PC-9 (cell line): Measurements from ENCODE around the gene SHC2. TPM values are rescaled to one million over a fixed set of nuclear protein-coding genes. Genes with fewer than 3 reads are reported as not detected.
"Not testable (repeated sequence)": the region's sequence is repeated elsewhere in the genome, so short reads cannot be mapped to it uniquely, and the experiment has no call there.

ENCODE experiments used
- BruUV-seq: library from RNA; stranded (reverse); fragments of 400-500 nt; replicated peaks from 2 replicates; lab custom pipeline; 2021; lab: Mats Ljungman, UMichigan
- CTCF ChIA-PET: fragments of 300-600 bp; sonication (Branson Sonifier 250); formaldehyde crosslinking; loops from one replicate; lab custom pipeline; 2022; ENCODE audit warnings: antibody characterized with exemption; lab: Charles Lee
- POLR2A ChIA-PET: fragments of 300-600 bp; sonication (Branson Sonifier 250); formaldehyde crosslinking; loops from one replicate; lab custom pipeline; 2022; ENCODE audit warnings: antibody characterized with exemption; ENCODE audit not compliant: unreplicated experiment; lab: Charles Lee
- DNase-seq, 2 experiments: peaks; one replicate each; pipeline versions ENCODE4 v3.0.0 to v3.0.0-alpha.2; 2015 to 2022; ENCODE audit warnings: mixed read lengths in 1 of 2
- H2AFZ ChIP-seq: fragments of 200-600 bp; sonication (generic); 2 replicates; pipeline ENCODE4 v1.8.1; 2017; ENCODE audit warnings: antibody characterized with exemption
- H3F3A ChIP-seq: fragments of 200-600 bp; sonication (generic); 2 replicates; pipeline ENCODE4 v1.8.1; 2017; ENCODE audit warnings: antibody characterized with exemption, mild to moderate bottlenecking, low read depth; ENCODE audit not compliant: insufficient read depth
- H3K27ac ChIP-seq: fragments of 200-600 bp; sonication (generic); 2 replicates; pipeline ENCODE4 v1.6.1; 2016; ENCODE audit warnings: mixed run types
- H3K27me3 ChIP-seq: fragments of 200-600 bp; sonication (generic); 2 replicates; pipeline ENCODE4 v1.6.1; 2016; ENCODE audit warnings: low read depth, mixed run types; ENCODE audit not compliant: insufficient read depth
- H3K36me3 ChIP-seq: fragments of 200-600 bp; sonication (generic); 2 replicates; pipeline ENCODE4 v1.6.1; 2016; ENCODE audit warnings: low read depth, mixed run types
- H3K4me1 ChIP-seq: fragments of 200-600 bp; sonication (generic); replicated peaks from 2 replicates; pipeline ENCODE4 v1.6.1; 2016; ENCODE audit warnings: mixed run types; ENCODE audit not compliant: insufficient read depth
- H3K4me2 ChIP-seq: fragments of 200-600 bp; sonication (generic); 2 replicates; pipeline ENCODE4 v1.6.1; 2017; ENCODE audit warnings: mixed run types
- H3K4me3 ChIP-seq: fragments of 200-600 bp; sonication (generic); 2 replicates; pipeline ENCODE4 v1.6.1; 2016; ENCODE audit warnings: mixed run types
- H3K79me2 ChIP-seq: fragments of 200-600 bp; sonication (generic); 2 replicates; pipeline ENCODE4 v1.6.1; 2017; ENCODE audit warnings: low read depth, mixed run types
- H3K9me2 ChIP-seq: fragments of 200-600 bp; sonication (generic); 2 replicates; pipeline ENCODE4 v1.8.1; 2017; ENCODE audit warnings: mild to moderate bottlenecking; ENCODE audit not compliant: insufficient read depth
- H3K9me3 ChIP-seq: fragments of 200-600 bp; sonication (generic); 2 replicates; pipeline ENCODE4 v1.8.1; 2016; ENCODE audit warnings: low read depth; ENCODE audit not compliant: insufficient read depth
- H4K20me1 ChIP-seq: fragments of 200-600 bp; sonication (generic); 2 replicates; pipeline ENCODE4 v1.8.1; 2017; ENCODE audit not compliant: insufficient read depth
- CTCF ChIP-seq: fragments of 200-600 bp; sonication (generic); conservative IDR thresholded peaks from 2 replicates; pipeline ENCODE4 v1.6.1; 2017; ENCODE audit warnings: mixed run types, antibody characterized with exemption, mild to moderate bottlenecking, moderate library complexity
- EZH2 ChIP-seq: fragments of 200-600 bp; sonication (generic); IDR thresholded peaks from 2 replicates; pipeline ENCODE4 v1.8.0; 2017; ENCODE audit warnings: antibody characterized with exemption, low read depth
- intact Hi-C: fragments of 100-400 bp; cut with micrococcal nuclease; formaldehyde crosslinking; loops from one replicate; pipeline ENCODE4 v1.10.0; 2022; ENCODE audit not compliant: unreplicated experiment
- total RNA-seq: library from RNA; stranded (reverse); gene quantifications from 2 replicates; pipeline ENCODE4 v1.2.3, GENCODE V29; 2021

The SHC2 gene
- total RNA-seq, 1 experiment from 2014 or later, result 0.70 TPM

- no peak for DNase-seq
- ChIA-PET POLR2A (no interaction called here), CTCF (no interaction called here)
- Histone ChIP-seq H3K79me2 (no peaks in the 10 kb centered on the region), H2AFZ (no peak overlapping the region), H3K9me2 (no peaks in the 10 kb centered on the region), H3K4me1 (no peaks in the 10 kb centered on the region), H3K4me2 (no peak overlapping the region), H3K36me3 (no peaks in the 10 kb centered on the region), H4K20me1 (no peaks in the 10 kb centered on the region), H3K27me3 (peaks cover 22% of the 10 kb centered on the region), H3K4me3 (no peak overlapping the region), H3K27ac (no peak overlapping the region), H3K9me3 (no peaks in the 10 kb centered on the region), H3F3A (no peaks in the 10 kb centered on the region; the same call in 1 of the 2 replicates)
- intact Hi-C loops, result no loop called here
- BruUV-seq, result no TSS peak
- no peak for TF ChIP-seq EZH2
Measured at GRCh38 chr19:398719-399118, 62.1 kb downstream of the SHC2 start.

GRCh38 chr19:397941-398706 lies 62.7 kb downstream of the SHC2 start:
- H3K27me3 ChIP-seq, result peaks cover 22% of the 10 kb centered on the region
- intact Hi-C loops, result no loop called here
- no peaks in the 10 kb centered on the region for H3K9me3 ChIP-seq
- no peaks in the 10 kb centered on the region for H4K20me1 ChIP-seq
- DNase-seq, result no peak
- H3K9me2 ChIP-seq, result no peaks in the 10 kb centered on the region
- POLR2A ChIA-PET, result no interaction called here
- no peak for TF ChIP-seq CTCF
- no peak for TF ChIP-seq EZH2
- BruUV-seq, result no TSS peak
- peaks cover 2% of the 10 kb centered on the region; the same call in 1 of the 2 replicates for H3F3A ChIP-seq
- no peak overlapping the region for H3K27ac ChIP-seq
- H2AFZ ChIP-seq, result no peak overlapping the region
- no peaks in the 10 kb centered on the region for H3K79me2 ChIP-seq
- CTCF ChIA-PET, result no interaction called here
- no peaks in the 10 kb centered on the region for H3K36me3 ChIP-seq
- no peak overlapping the region for H3K4me2 ChIP-seq
- no peaks in the 10 kb centered on the region for H3K4me1 ChIP-seq
- no peak overlapping the region for H3K4me3 ChIP-seq

DNA sequence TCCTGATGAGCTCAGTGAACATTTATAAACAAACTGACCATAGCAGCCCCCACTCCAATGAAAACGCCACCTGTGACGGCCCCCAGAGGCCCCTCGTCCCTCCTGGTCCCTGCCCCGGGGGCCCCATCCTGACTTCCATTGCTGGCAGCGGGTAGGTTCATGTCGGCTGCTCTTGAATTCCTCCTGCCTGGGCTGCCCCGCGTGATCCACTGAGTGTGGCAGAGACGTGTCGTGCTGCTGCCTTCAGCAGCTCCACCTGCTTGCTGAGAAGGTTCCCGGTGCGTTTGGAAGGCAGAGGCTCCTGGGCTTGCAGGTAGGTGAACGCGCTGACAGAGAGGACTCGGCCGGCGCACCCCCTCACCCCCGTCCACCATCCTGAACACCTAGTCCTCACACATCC lies 63.5 kb downstream of the SHC2 start:
- ChIA-PET POLR2A (no interaction called here), CTCF (no interaction called here)
- Histone ChIP-seq H2AFZ (no peak overlapping the region), H3K27ac (no peak overlapping the region), H3K27me3 (peaks cover 22% of the 10 kb centered on the region), H3K9me3 (no peaks in the 10 kb centered on the region), H3K4me1 (no peaks in the 10 kb centered on the region), H3K4me2 (no peak overlapping the region), H3K79me2 (no peaks in the 10 kb centered on the region), H3K9me2 (no peaks in the 10 kb centered on the region), H3F3A (peaks cover 5% of the 10 kb centered on the region; the same call in 1 of the 2 replicates), H3K4me3 (no peak overlapping the region), H3K36me3 (no peaks in the 10 kb centered on the region), H4K20me1 (no peaks in the 10 kb centered on the region)
- no TSS peak for BruUV-seq
- DNase-seq, result no peak
- TF ChIP-seq EZH2, result no peak
- TF ChIP-seq CTCF, result no peak
- intact Hi-C loops, result no loop called here

- H3K4me3 ChIP-seq, result no peak overlapping the region
- DNase-seq, result no peak
- no peaks in the 10 kb centered on the region for H3K4me1 ChIP-seq
- H4K20me1 ChIP-seq, result no peaks in the 10 kb centered on the region
- CTCF ChIA-PET, result no interaction called here
- BruUV-seq, result no TSS peak
- peaks cover 37% of the 10 kb centered on the region for H3K27me3 ChIP-seq
- H3F3A ChIP-seq, result peaks cover 5% of the 10 kb centered on the region; the same call in 1 of the 2 replicates
- H3K36me3 ChIP-seq, result no peaks in the 10 kb centered on the region
- H3K9me3 ChIP-seq, result no peaks in the 10 kb centered on the region
- no peak overlapping the region for H3K27ac ChIP-seq
- POLR2A ChIA-PET, result no interaction called here
- intact Hi-C loops, result no loop called here
- H3K79me2 ChIP-seq, result no peaks in the 10 kb centered on the region
- no peak overlapping the region for H3K4me2 ChIP-seq
- TF ChIP-seq CTCF (no peak), EZH2 (no peak)
- H2AFZ ChIP-seq, result no peak overlapping the region
- no peaks in the 10 kb centered on the region for H3K9me2 ChIP-seq
Measured at GRCh38 chr19:395467-395866, 65.4 kb downstream of the SHC2 start.

DNA sequence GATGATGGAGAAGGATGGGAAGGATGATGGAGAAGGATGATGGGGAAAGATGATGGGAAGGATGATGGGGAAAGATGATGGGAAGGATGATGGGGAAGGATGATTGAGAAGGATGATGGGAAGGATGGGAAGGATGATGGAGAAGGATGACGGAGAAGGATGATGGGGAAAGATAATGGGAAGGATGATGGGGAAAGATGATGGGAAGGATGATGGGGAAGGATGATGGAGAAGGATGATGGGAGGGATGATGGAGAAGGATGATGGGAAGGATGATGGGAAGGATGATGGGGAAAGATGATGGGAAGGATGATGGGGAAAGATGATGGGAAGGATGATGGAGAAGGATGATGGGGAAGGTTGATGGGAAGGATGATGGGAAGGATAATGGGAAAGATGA lies 66.0 kb downstream of the SHC2 start:
- DNase-seq, H3K9me2 ChIP-seq, H3K79me2 ChIP-seq, H2AFZ ChIP-seq, H3K4me1 ChIP-seq, H4K20me1 ChIP-seq, BruUV-seq, intact Hi-C loops, H3K4me3 ChIP-seq, H3K4me2 ChIP-seq, H3K27ac ChIP-seq, H3K36me3 ChIP-seq, H3F3A ChIP-seq, H3K9me3 ChIP-seq, POLR2A ChIA-PET, CTCF ChIA-PET: not testable (repeated sequence)
- H3K27me3 ChIP-seq, result peaks cover 43% of the 10 kb centered on the region
